ENCODE data around the gene CYP2F1. TPM values are rescaled to one million over a fixed set of nuclear protein-coding genes. Genes with fewer than 3 reads are reported as not detected.
A peak's percentile ranks its signal among the peaks of the same experiment; 100 is the strongest.
"Not testable (repeated sequence)": the region's sequence is repeated elsewhere in the genome, so short reads cannot be mapped to it uniquely, and the experiment has no call there.

Gene CYP2F1
- total and polyA plus RNA-seq, 10 of the 15 experiments (the other 5 are each of a cell fraction or from before 2014, with no cell fraction given), result not detected

DNA sequence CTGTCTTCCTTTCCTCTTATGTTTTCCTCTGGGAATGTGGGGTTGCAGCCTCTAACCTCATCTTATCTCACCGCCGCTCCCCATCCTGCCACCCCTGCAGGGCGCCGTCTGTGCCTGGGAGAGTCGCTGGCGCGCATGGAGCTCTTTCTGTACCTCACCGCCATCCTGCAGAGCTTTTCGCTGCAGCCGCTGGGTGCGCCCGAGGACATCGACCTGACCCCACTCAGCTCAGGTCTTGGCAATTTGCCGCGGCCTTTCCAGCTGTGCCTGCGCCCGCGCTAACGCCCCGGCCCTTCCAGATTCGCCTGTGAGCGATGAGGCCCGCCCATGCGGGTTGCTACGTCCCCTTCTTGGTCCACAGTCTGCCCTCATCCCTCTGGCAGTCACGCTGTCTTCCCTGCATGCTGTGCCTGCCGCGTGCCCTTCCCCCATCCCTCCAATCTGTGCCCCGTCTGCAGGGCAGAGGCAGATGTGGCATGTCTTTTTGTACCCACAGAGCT is 13.6 kb downstream of the CYP2F1 start:
- H4K20me1 ChIP-seq (ENCODE audit: control insufficient read depth, insufficient read depth); H2AFZ ChIP-seq (ENCODE audit: control insufficient read depth, low read depth, low read length); BruUV-seq (replicated peaks); H3K79me2 ChIP-seq (ENCODE audit: control insufficient read depth, insufficient read depth, low read length); CTCF ChIA-PET; H3K36me3 ChIP-seq (ENCODE audit: control insufficient read depth in 2 of 2, insufficient read depth in 2 of 2, low read length in 1 of 2); POLR2A ChIA-PET; H3K27me3 ChIP-seq (replicated peaks in 1 of 2; ENCODE audit: control insufficient read depth in 2 of 2, insufficient read depth in 2 of 2, low read length in 1 of 2); H3K4me1 ChIP-seq (ENCODE audit: control insufficient read depth, insufficient read depth, low read length); H3K9me3 ChIP-seq (replicated peaks; ENCODE audit: control insufficient read depth, insufficient read depth, low read length); H3K4me3 ChIP-seq; H3K27ac ChIP-seq (ENCODE audit: control insufficient read depth, insufficient read depth); DNase-seq (ENCODE audit: low read depth, low spot score); intact Hi-C loops (cut with micrococcal nuclease; ENCODE audit: unreplicated experiment); in situ Hi-C loops (cut with MboI); H3K9ac ChIP-seq (ENCODE audit: control insufficient read depth, insufficient read depth, low read length): not testable (repeated sequence)
- FAIRE-seq (peak; percentile 86), ATAC-seq (peak; percentile 99)
- 0 out of 2 replicates have a peak overlapping the region, but pooled peaks have one; percentile 25 for H3K4me2 ChIP-seq (ENCODE audit: control insufficient read depth, insufficient read depth)
- ChIA-PET RAD21 (ENCODE audit: unreplicated experiment) (interaction anchor here (0.9 kb wide), 1 partner anchor 181 kb away, joined by 3 read pairs; no protein-coding TSS in a partner anchor), SMC1A (ENCODE audit: uncharacterized antibody, unreplicated experiment) (interaction anchor here (0.6 to 1.6 kb wide), 2 partner anchors 15 to 49 kb away, joined by 3 read pairs; no protein-coding TSS in a partner anchor)
- TF ChIP-seq NR2F1 (conservative IDR thresholded peaks at IDR 0.05), result 0 out of 2 replicates have a peak, but pooled peaks have one; percentile 22
- TF ChIP-seq CTCF (IDR thresholded peaks at IDR 0.05 in 2 of 3, conservative IDR thresholded peaks at IDR 0.05 in 1 of 3; ENCODE audit: control insufficient read depth in 2 of 3, extremely low read depth in 1 of 3, insufficient read depth in 1 of 3, low read depth in 3 of 3, low read length in 3 of 3), result peak; percentile 30 to 55 (median 31)
- 0 out of 2 replicates have a peak, but pooled peaks have one; percentile 6 for TF ChIP-seq RAD21 (IDR thresholded peaks at IDR 0.05; ENCODE audit: insufficient read depth, low read depth, low read length)
- WGBS (ENCODE audit: insufficient coverage, insufficient replicate concordance, low lambda C conversion rate, missing lambda C conversion rate), result 2% methylated on average over 20 of the region's 29 CpGs

DNA sequence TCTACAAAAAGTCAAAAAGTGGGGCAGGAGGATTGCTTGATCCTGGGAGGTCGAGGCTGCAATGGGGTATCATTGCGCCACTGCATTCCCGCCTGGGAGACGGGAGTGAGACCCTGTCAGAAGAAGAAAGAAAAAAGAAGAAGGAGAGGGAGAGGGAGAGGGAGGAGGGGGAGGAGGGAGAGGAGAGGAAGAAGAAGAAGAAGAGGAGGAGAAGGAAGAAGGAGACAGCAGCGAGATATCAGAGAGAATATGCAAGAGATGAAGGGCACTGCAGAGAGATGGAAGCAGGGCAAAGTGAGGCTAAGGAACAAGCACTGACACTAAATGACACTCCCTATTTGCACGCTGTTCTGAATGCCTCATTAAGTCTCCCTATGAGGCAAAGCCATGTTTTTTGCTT is 14.5 kb downstream of the CYP2F1 start:
- H3K79me2 ChIP-seq (ENCODE audit: control insufficient read depth, insufficient read depth, low read length), result no peaks in the 10 kb centered on the region
- DNase-seq (ENCODE audit: low read depth, low spot score) (no peak), ATAC-seq (no peak), FAIRE-seq (no peak)
- H4K20me1 ChIP-seq (ENCODE audit: control insufficient read depth, insufficient read depth), result no peaks in the 10 kb centered on the region
- H3K27ac ChIP-seq (ENCODE audit: control insufficient read depth, insufficient read depth), result no peak overlapping the region
- POLR2A ChIA-PET, result no interaction called here
- H3K4me3 ChIP-seq, result no peak overlapping the region
- no peaks in the 10 kb centered on the region for H3K4me1 ChIP-seq (ENCODE audit: control insufficient read depth, insufficient read depth, low read length)
- H3K9ac ChIP-seq (ENCODE audit: control insufficient read depth, insufficient read depth, low read length), result no peak overlapping the region
- WGBS (ENCODE audit: insufficient coverage, insufficient replicate concordance, low lambda C conversion rate, missing lambda C conversion rate), result 55% methylated on average over 6 of the region's 6 CpGs
- no peak overlapping the region for H2AFZ ChIP-seq (ENCODE audit: control insufficient read depth, low read depth, low read length)
- BruUV-seq (replicated peaks), result no TSS peak
- SMC1A ChIA-PET (ENCODE audit: uncharacterized antibody, unreplicated experiment), result no interaction called here
- H3K9me3 ChIP-seq (replicated peaks; ENCODE audit: control insufficient read depth, insufficient read depth, low read length), result no peaks in the 10 kb centered on the region
- in situ Hi-C loops (cut with MboI) (no loop called here), intact Hi-C loops (cut with micrococcal nuclease; ENCODE audit: unreplicated experiment) (no loop called here)
- CTCF ChIA-PET, result interaction anchor here (1.0 kb wide), 1 partner anchor 19 kb away, joined by 3 read pairs; no protein-coding TSS in a partner anchor
- no peak overlapping the region for H3K4me2 ChIP-seq (ENCODE audit: control insufficient read depth, insufficient read depth)
- no peaks in the 10 kb centered on the region for H3K36me3 ChIP-seq (ENCODE audit: control insufficient read depth in 2 of 2, insufficient read depth in 2 of 2, low read length in 1 of 2)
- RAD21 ChIA-PET (ENCODE audit: unreplicated experiment), result no interaction called here
- no peaks in the 10 kb centered on the region; a peak in 1 of 4 replicates for H3K27me3 ChIP-seq (replicated peaks in 1 of 2; ENCODE audit: control insufficient read depth in 2 of 2, insufficient read depth in 2 of 2, low read length in 1 of 2)
- TF ChIP-seq NFIC (IDR thresholded peaks at IDR 0.05; ENCODE audit: low read depth, low read length) (no peak), CREM (IDR thresholded peaks at IDR 0.05; ENCODE audit: low read depth) (no peak), CBX3 (IDR thresholded peaks at IDR 0.05; ENCODE audit: borderline replicate concordance, low read depth) (no peak), SMC3 (IDR thresholded peaks at IDR 0.05; ENCODE audit: borderline replicate concordance, low read length) (no peak), HDAC6 (IDR thresholded peaks at IDR 0.05; ENCODE audit: unreplicated experiment) (no peak), SMAD1 (IDR thresholded peaks at IDR 0.05; ENCODE audit: low read depth, partially characterized antibody) (no peak), MXI1 (IDR thresholded peaks at IDR 0.05; ENCODE audit: low read depth, low read length) (no peak), TCF7 (IDR thresholded peaks at IDR 0.05; ENCODE audit: borderline replicate concordance) (no peak), SUPT20H (IDR thresholded peaks at IDR 0.05; ENCODE audit: borderline replicate concordance, control insufficient read depth, low read depth, low read length) (no peak)
- TF ChIP-seq, protein P1, sequence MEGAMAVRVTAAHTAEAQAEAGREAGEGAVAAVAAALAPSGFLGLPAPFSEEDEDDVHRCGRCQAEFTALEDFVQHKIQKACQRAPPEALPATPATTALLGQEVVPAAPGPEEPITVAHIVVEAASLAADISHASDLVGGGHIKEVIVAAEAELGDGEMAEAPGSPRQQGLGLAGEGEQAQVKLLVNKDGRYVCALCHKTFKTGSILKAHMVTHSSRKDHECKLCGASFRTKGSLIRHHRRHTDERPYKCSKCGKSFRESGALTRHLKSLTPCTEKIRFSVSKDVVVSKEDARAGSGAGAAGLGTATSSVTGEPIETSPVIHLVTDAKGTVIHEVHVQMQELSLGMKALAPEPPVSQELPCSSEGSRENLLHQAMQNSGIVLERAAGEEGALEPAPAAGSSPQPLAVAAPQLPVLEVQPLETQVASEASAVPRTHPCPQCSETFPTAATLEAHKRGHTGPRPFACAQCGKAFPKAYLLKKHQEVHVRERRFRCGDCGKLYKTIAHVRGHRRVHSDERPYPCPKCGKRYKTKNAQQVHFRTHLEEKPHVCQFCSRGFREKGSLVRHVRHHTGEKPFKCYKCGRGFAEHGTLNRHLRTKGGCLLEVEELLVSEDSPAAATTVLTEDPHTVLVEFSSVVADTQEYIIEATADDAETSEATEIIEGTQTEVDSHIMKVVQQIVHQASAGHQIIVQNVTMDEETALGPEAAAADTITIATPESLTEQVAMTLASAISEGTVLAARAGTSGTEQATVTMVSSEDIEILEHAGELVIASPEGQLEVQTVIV (IDR thresholded peaks at IDR 0.05; ENCODE audit: borderline replicate concordance, partially characterized antibody), result no peak
